Karpas-422 (cell line): ENCODE results near the gene KDM4B. TPM values are rescaled to one million over a fixed set of nuclear protein-coding genes. Genes with fewer than 3 reads are reported as not detected.

Experiments
- DNase-seq: peaks from one replicate; pipeline ENCODE4 v3.0.0-alpha.2; 2015
- H2AFZ ChIP-seq: fragments of 200-600 bp; sonication (generic); 2 replicates; pipeline ENCODE4 v1.6.1; 2014; ENCODE audit warnings: antibody characterized with exemption, low read length, mixed read lengths
- H3K27ac ChIP-seq: fragments of 200-600 bp; sonication (generic); 2 replicates; pipeline ENCODE4 v1.5.1; 2014; ENCODE audit warnings: mild to moderate bottlenecking, low read length, moderate library complexity
- H3K27me3 ChIP-seq: fragments of 200-600 bp; sonication (generic); 2 replicates; pipeline ENCODE4 v1.6.1; 2014; ENCODE audit warnings: low read length, mixed read lengths
- H3K36me3 ChIP-seq: fragments of 200-600 bp; sonication (generic); 2 replicates; pipeline ENCODE4 v1.6.1; 2014; ENCODE audit warnings: low read length, mixed read lengths; ENCODE audit not compliant: insufficient read depth
- H3K4me1 ChIP-seq: fragments of 200-600 bp; sonication (generic); 2 replicates; pipeline ENCODE4 v1.6.1; 2014; ENCODE audit warnings: mild to moderate bottlenecking, low read length, mixed read lengths
- H3K4me2 ChIP-seq: fragments of 200-600 bp; sonication (generic); 2 replicates; pipeline ENCODE4 v1.6.1; 2014; ENCODE audit warnings: low read length, low read depth, mild to moderate bottlenecking; ENCODE audit not compliant: poor library complexity, severe bottlenecking
- H3K4me3 ChIP-seq: fragments of 200-600 bp; sonication (generic); 2 replicates; pipeline ENCODE4 v1.5.1; 2014; ENCODE audit warnings: mild to moderate bottlenecking, antibody characterized with exemption, low read length, mixed read lengths
- H3K79me2 ChIP-seq: fragments of 200-600 bp; sonication (generic); 2 replicates; pipeline ENCODE4 v1.6.1; 2014; ENCODE audit warnings: mild to moderate bottlenecking, low read length, mixed read lengths
- H3K9ac ChIP-seq: fragments of 200-600 bp; sonication (generic); 2 replicates; pipeline ENCODE4 v1.6.0; 2014; ENCODE audit warnings: low read length
- H3K9me2 ChIP-seq: fragments of 200-600 bp; sonication (generic), shearing (Covaris generic); replicated peaks from 2 replicates; pipeline ENCODE4 v1.6.0; 2014; ENCODE audit warnings: mild to moderate bottlenecking, low read length, moderate library complexity; ENCODE audit not compliant: insufficient read depth
- H3K9me3 ChIP-seq: fragments of 300-700, 200-600 bp; sonication (generic); 2 replicates; pipeline ENCODE4 v1.6.1; 2014; ENCODE audit warnings: low read length, mixed read lengths
- H4K20me1 ChIP-seq: fragments of 200-600 bp; sonication (generic); 2 replicates; pipeline ENCODE4 v1.6.1; 2014; ENCODE audit warnings: mild to moderate bottlenecking, antibody characterized with exemption, low read length, low read depth; ENCODE audit not compliant: insufficient read depth
- total RNA-seq: library from RNA; depleted of rRNA; stranded (reverse); fragments of >200 nt; shearing (Covaris generic); gene quantifications from 2 replicates; pipeline ENCODE4 v1.2.3, GENCODE V29; 2014; ENCODE audit warnings: low replicate concordance

The KDM4B gene
- total RNA-seq, 1 experiment from 2014 or later = 50.8 TPM

DNA sequence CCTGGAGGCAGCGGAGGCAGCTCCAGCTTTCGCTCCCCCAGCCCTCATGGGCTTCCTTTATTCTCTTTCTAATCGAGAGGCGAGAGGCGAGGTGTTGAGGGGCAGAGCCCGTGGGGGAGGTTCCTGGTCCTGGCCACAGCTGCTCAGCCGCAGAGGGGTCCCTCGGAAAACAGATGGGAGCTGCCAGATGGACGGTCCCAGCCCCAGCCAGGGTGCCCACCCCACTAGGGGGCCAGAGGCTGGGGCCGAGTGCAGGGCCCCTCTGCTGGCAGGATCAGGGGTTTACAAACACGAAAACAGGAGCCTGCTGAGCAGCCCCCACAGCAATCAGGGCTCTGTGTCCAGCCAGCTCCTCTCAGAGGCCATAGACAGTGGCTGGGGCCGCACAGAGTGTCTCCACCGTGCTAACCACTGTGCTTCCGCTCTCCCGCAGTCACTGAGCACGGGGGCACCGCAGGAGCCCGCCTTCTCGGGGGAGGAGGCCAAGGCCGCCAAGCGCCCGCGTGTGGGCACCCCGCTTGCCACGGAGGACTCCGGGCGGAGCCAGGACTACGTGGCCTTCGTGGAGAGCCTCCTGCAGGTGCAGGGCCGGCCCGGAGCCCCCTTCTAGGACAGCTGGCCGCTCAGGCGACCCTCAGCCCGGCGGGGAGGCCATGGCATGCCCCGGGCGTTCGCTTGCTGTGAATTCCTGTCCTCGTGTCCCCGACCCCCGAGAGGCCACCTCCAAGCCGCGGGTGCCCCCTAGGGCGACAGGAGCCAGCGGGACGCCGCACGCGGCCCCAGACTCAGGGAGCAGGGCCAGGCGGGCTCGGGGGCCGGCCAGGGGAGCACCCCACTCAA, 182.2 kb downstream of the KDM4B start:
- Histone ChIP-seq H2AFZ (no peak overlapping the region), H3K4me2 (no peak overlapping the region), H3K4me3 (no peak overlapping the region), H3K27me3 (no peaks in the 10 kb centered on the region), H3K27ac (no peak overlapping the region), H3K9me2 (no peaks in the 10 kb centered on the region), H3K79me2 (no peaks in the 10 kb centered on the region), H3K9ac (no peak overlapping the region), H3K36me3 (0 out of 2 replicates have a peak, but pooled peaks cover 2% of the 10 kb centered on the region), H3K4me1 (peaks cover 23% of the 10 kb centered on the region), H4K20me1 (peaks cover 16% of the 10 kb centered on the region; the same call in 1 of the 2 replicates), H3K9me3 (no peaks in the 10 kb centered on the region)
- DNase-seq = no peak

GRCh38 chr19:5152013-5152763, 183.3 kb downstream of the KDM4B start:
- Histone ChIP-seq H4K20me1 (peaks cover 16% of the 10 kb centered on the region; the same call in 1 of the 2 replicates), H3K4me1 (peaks cover 23% of the 10 kb centered on the region), H2AFZ (no peak overlapping the region), H3K27me3 (no peaks in the 10 kb centered on the region), H3K36me3 (0 out of 2 replicates have a peak, but pooled peaks cover under 1% of the 10 kb centered on the region), H3K27ac (no peak overlapping the region), H3K4me2 (no peak overlapping the region), H3K9ac (no peak overlapping the region), H3K79me2 (no peaks in the 10 kb centered on the region), H3K9me3 (no peaks in the 10 kb centered on the region), H3K4me3 (no peak overlapping the region), H3K9me2 (no peaks in the 10 kb centered on the region)
- no peak for DNase-seq

GRCh38 chr19:5152767-5153532, 184.0 kb downstream of the KDM4B start:
- H3K9me3 ChIP-seq = no peaks in the 10 kb centered on the region

DNA sequence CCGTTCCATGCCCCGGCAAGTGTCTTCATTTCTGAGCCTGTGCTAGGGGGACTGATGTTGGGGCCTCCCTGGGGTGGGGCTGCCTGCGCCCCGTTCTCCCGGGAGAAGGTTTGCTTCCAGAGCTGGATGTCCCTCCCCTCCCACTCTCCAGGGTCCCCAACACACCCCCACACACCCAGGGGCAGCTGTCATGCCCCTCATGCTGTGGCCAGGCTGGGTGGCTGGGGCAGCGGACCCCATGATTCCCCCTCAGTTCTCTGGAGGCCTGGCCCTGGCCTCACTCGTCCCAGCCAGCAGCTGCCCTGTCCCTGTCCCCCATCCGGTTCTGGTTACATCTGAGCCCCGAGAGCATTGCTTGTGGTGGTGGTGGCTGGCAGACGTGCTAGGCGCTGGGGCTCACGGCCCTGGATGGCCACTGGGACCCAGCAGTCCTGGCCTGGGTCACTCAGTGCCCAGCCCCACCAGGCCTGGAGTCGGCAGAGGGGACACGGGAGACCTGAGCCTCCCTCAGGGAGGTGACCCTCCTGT, 184.8 kb downstream of the KDM4B start:
- H3K9me2 ChIP-seq = no peaks in the 10 kb centered on the region
- no peak overlapping the region for H3K4me3 ChIP-seq
- no peaks in the 10 kb centered on the region for H3K27me3 ChIP-seq
- H3K79me2 ChIP-seq = no peaks in the 10 kb centered on the region
- no peak overlapping the region for H3K9ac ChIP-seq
- H3K36me3 ChIP-seq = no peaks in the 10 kb centered on the region
- DNase-seq = no peak
- H3K9me3 ChIP-seq = no peaks in the 10 kb centered on the region
- peaks cover 23% of the 10 kb centered on the region for H3K4me1 ChIP-seq
- H3K27ac ChIP-seq = no peak overlapping the region
- peaks cover 16% of the 10 kb centered on the region; the same call in 1 of the 2 replicates for H4K20me1 ChIP-seq
- no peak overlapping the region for H3K4me2 ChIP-seq
- H2AFZ ChIP-seq = no peak overlapping the region

More at GRCh38 chr19:5152767-5153532, 184.0 kb downstream of the KDM4B start:
- Histone ChIP-seq H3K79me2 (no peaks in the 10 kb centered on the region), H3K27ac (no peak overlapping the region), H4K20me1 (peaks cover 16% of the 10 kb centered on the region; the same call in 1 of the 2 replicates), H3K27me3 (no peaks in the 10 kb centered on the region), H3K4me1 (peaks cover 23% of the 10 kb centered on the region), H3K4me3 (no peak overlapping the region), H3K9me2 (no peaks in the 10 kb centered on the region), H2AFZ (no peak overlapping the region), H3K4me2 (no peak overlapping the region), H3K9ac (no peak overlapping the region), H3K36me3 (no peaks in the 10 kb centered on the region)
- DNase-seq = no peak

DNA sequence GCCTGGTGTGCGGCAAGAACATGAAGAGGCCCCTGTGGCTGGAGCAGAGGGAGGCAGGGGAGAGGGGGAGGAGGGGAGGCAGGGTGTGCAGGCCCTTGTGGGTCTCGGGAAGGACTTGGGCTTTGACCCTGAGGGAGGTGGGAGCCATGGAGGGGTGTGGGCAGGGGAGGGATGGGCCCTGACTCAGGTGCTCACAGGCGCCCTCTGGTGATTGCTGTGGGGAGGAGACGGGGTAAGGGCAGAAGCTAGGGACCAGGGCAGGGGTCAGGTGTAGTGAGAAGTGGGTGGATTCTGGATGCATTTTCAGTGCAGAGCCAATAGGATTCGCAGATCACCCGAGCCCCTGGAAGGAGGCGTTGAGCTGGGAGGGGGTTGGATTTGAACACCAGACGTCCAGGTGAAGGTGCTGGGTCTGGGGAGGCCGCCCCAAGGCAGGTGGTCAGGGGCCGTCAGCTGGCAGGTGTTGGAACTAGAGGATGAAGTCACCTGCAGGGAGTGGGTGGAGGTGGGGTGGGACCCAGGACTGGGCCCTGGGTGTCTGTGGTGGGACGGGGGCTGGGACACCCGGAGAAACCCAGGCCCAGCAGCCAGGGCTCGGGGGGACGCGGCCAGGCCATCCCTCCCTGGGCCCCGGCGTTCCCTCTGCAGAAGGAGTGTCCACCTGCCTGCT, 185.4 kb downstream of the KDM4B start:
- peak; percentile 86 for DNase-seq
- Histone ChIP-seq H3K4me1 (peaks cover 23% of the 10 kb centered on the region), H3K9me2 (no peaks in the 10 kb centered on the region), H4K20me1 (peaks cover 16% of the 10 kb centered on the region; the same call in 1 of the 2 replicates), H3K27me3 (no peaks in the 10 kb centered on the region), H3K36me3 (no peaks in the 10 kb centered on the region), H2AFZ (no peak overlapping the region), H3K9ac (no peak overlapping the region), H3K4me3 (no peak overlapping the region), H3K9me3 (no peaks in the 10 kb centered on the region), H3K27ac (no peak overlapping the region), H3K4me2 (no peak overlapping the region), H3K79me2 (no peaks in the 10 kb centered on the region)

- H3K27me3 ChIP-seq = no peaks in the 10 kb centered on the region
- no peak overlapping the region for H2AFZ ChIP-seq
- no peaks in the 10 kb centered on the region for H3K36me3 ChIP-seq
- peaks cover 16% of the 10 kb centered on the region; the same call in 1 of the 2 replicates for H4K20me1 ChIP-seq
- H3K79me2 ChIP-seq = no peaks in the 10 kb centered on the region
- no peaks in the 10 kb centered on the region for H3K9me2 ChIP-seq
- no peak overlapping the region for H3K4me2 ChIP-seq
- DNase-seq = no peak
- no peak overlapping the region for H3K4me3 ChIP-seq
- H3K27ac ChIP-seq = no peak overlapping the region
- peaks cover 23% of the 10 kb centered on the region for H3K4me1 ChIP-seq
- no peaks in the 10 kb centered on the region for H3K9me3 ChIP-seq
- no peak overlapping the region for H3K9ac ChIP-seq
These were observed 186.0 kb downstream of the KDM4B start for GRCh38 chr19:5154799-5155426.

GRCh38 chr19:5155586-5156210, 186.8 kb downstream of the KDM4B start:
- Histone ChIP-seq H3K36me3 (no peaks in the 10 kb centered on the region), H3K4me3 (no peak overlapping the region), H3K79me2 (no peaks in the 10 kb centered on the region), H2AFZ (no peak overlapping the region), H3K9ac (no peak overlapping the region), H4K20me1 (peaks cover 16% of the 10 kb centered on the region; the same call in 1 of the 2 replicates), H3K27me3 (no peaks in the 10 kb centered on the region), H3K27ac (no peak overlapping the region), H3K4me2 (no peak overlapping the region), H3K9me3 (no peaks in the 10 kb centered on the region), H3K9me2 (no peaks in the 10 kb centered on the region), H3K4me1 (peaks cover 23% of the 10 kb centered on the region)
- no peak for DNase-seq
